Upper lobe of left lung (tissue), 6 donors: Measurements from ENCODE around the gene ATF6. TPM values are rescaled to one million over a fixed set of nuclear protein-coding genes. Genes with fewer than 3 reads are reported as not detected.
A peak's percentile ranks its signal among the peaks of the same experiment; 100 is the strongest.

ENCODE experiments used
- ATAC-seq, 2 donors: fragments of 200-7000 bp; cut with Tn5 transposase; one replicate each; pipeline ENCODE4 v1.9.1; 2022; ENCODE audit warnings: mild to moderate bottlenecking in 2 of 2, moderate library complexity in 2 of 2; ENCODE audit not compliant: low FRiP score in 2 of 2
- DNase-seq, 2 donors: peaks; one replicate each; pipeline ENCODE4 v3.0.0-alpha.2; 2019 to 2020
- H3K27ac ChIP-seq, 4 donors: fragments of 200-600 bp; sonication (generic); one replicate each; pipeline ENCODE4 v1.5.1; 2016 to 2019
- H3K27me3 ChIP-seq, 4 donors: fragments of 200-600 bp; sonication (generic); one replicate each; pipeline ENCODE4 v1.5.1; 2017 to 2019
- H3K36me3 ChIP-seq, 4 donors: fragments of 200-600 bp; sonication (generic); one replicate each; pipeline ENCODE4 v1.5.1; 2016 to 2019
- H3K4me1 ChIP-seq, 4 donors: fragments of 200-600 bp; sonication (generic); one replicate each; pipeline ENCODE4 v1.5.1; 2018 to 2019
- H3K4me3 ChIP-seq, 4 donors: fragments of 200-600 bp; sonication (generic); one replicate each; pipeline ENCODE4 v1.5.1; 2017 to 2019; ENCODE audit warnings: mild to moderate bottlenecking in 2 of 4, moderate library complexity in 1 of 4
- H3K9me3 ChIP-seq, 4 donors: fragments of 200-600 bp; sonication (generic); one replicate each; pipeline ENCODE4 v1.5.1; 2018 to 2019
- CTCF ChIP-seq, 6 experiments: fragments of 450-650 bp in 4 of 6; fragments of 200-600 bp in 2 of 6; sonication (generic) in 2 of 6; IDR thresholded peaks; one replicate each; pipeline ENCODE4 v1.5.1; 2016 to 2019; ENCODE audit warnings: antibody characterized with exemption in 6 of 6
- EP300 ChIP-seq, 4 donors: sonication (generic); formaldehyde crosslinking; IDR thresholded peaks; one replicate each; pipeline ENCODE4 v1.5.1; 2017; ENCODE audit warnings: antibody characterized with exemption in 4 of 4, control low read depth in 2 of 4
- POLR2A ChIP-seq, 4 donors: fragments of 450-650 bp; IDR thresholded peaks; one replicate each; pipeline ENCODE4 v1.5.1; 2016 to 2017; ENCODE audit warnings: antibody characterized with exemption in 4 of 4, mild to moderate bottlenecking in 2 of 4
- POLR2AphosphoS5 ChIP-seq, 2 donors: sonication (generic); formaldehyde crosslinking; IDR thresholded peaks; one replicate each; pipeline ENCODE4 v1.5.1; 2017; ENCODE audit warnings: antibody characterized with exemption in 2 of 2
- WGBS, 2 donors: methylation state at CpG; one replicate each; pipeline ENCODE4 v1.1.5; 2017 to 2018; 5-methylcytosine and 5-hydroxymethylcytosine counted together
- total RNA-seq, 6 donors: library from RNA; depleted of rRNA in 4 of 6; stranded (reverse); fragments of >200 nt in 4 of 6; gene quantifications; one replicate each; pipeline versions ENCODE4 v1.1.0 to v1.2.1, GENCODE V29; 2016 to 2021
- donor health status: DM: no; HTN: no; CAD: no; lungs with moderate emphysema.
- donor health status: DM: no; HTN: yes; CAD: no; lungs with severe emphysema.

Gene ATF6
- total RNA-seq, 6 donors from 2014 or later, result 14.2 to 36.7 (median 27.0) TPM

GRCh38 chr1:162000053-162000420 is 233.9 kb downstream of the ATF6 start:
- ATAC-seq (no peak), DNase-seq (peak in 1 of 2 donors; percentile 41)
- Histone ChIP-seq H3K36me3 (no peaks in the 10 kb centered on the region), H3K4me1 (peaks cover 0 to 11% (median 0%) of the 10 kb centered on the region in 4 donors), H3K4me3 (no peak overlapping the region), H3K9me3 (no peaks in the 10 kb centered on the region), H3K27ac (peak overlapping the region in 1 of 4 donors; percentile 21), H3K27me3 (no peaks in the 10 kb centered on the region)
- TF ChIP-seq CTCF (IDR thresholded peaks at IDR 0.05), result no peak
- TF ChIP-seq POLR2AphosphoS5 (IDR thresholded peaks at IDR 0.05), result no peak
- no peak for TF ChIP-seq POLR2A (IDR thresholded peaks at IDR 0.05)
- no peak for TF ChIP-seq EP300 (IDR thresholded peaks at IDR 0.05)
- WGBS, 2 donors, result 96 to 99% methylated on average over 10 to 11 of the region's 11 CpGs

- WGBS, 2 donors, result 52 to 56% methylated on average over 14 to 15 of the region's 15 CpGs
- H3K4me1 ChIP-seq, result peaks cover 0 to 11% (median 0%) of the 10 kb centered on the region in 4 donors
- H3K27me3 ChIP-seq, result no peaks in the 10 kb centered on the region
- DNase-seq, result peak; percentile 32 to 34
- H3K27ac ChIP-seq, result peak overlapping the region; percentile 60 to 71 (median 64)
- peak in 1 of 2 donors; percentile 86 for ATAC-seq
- no peaks in the 10 kb centered on the region for H3K9me3 ChIP-seq
- no peaks in the 10 kb centered on the region for H3K36me3 ChIP-seq
- TF ChIP-seq POLR2AphosphoS5 (IDR thresholded peaks at IDR 0.05) (peak in 1 of 2 donors; percentile 22), POLR2A (IDR thresholded peaks at IDR 0.05) (peak in 1 of 4 donors; percentile 9), CTCF (IDR thresholded peaks at IDR 0.05) (no peak)
- peak overlapping the region in 2 of 4 donors; percentile 0 to 10 for H3K4me3 ChIP-seq
Measured at GRCh38 chr1:162003061-162003829, 237.1 kb downstream of the ATF6 start.

- Histone ChIP-seq H3K36me3 (no peaks in the 10 kb centered on the region), H3K27me3 (no peaks in the 10 kb centered on the region), H3K27ac (peak overlapping the region; percentile 27 to 71 (median 60)), H3K4me1 (peaks cover 0 to 11% (median 0%) of the 10 kb centered on the region in 4 donors), H3K4me3 (peak overlapping the region in 1 of 4 donors; percentile 10), H3K9me3 (no peaks in the 10 kb centered on the region)
- TF ChIP-seq POLR2A (IDR thresholded peaks at IDR 0.05), result peak in 1 of 4 donors; percentile 47
- no peak for TF ChIP-seq EP300 (IDR thresholded peaks at IDR 0.05)
- peak in 1 of 2 donors; percentile 20 for TF ChIP-seq POLR2AphosphoS5 (IDR thresholded peaks at IDR 0.05)
- no peak for TF ChIP-seq CTCF (IDR thresholded peaks at IDR 0.05)
- peak in 1 of 2 donors; percentile 45 for DNase-seq
- peak in 1 of 2 donors; percentile 78 for ATAC-seq
- 47% methylated on average over 4 to 5 of the region's 5 CpGs for WGBS, 2 donors
Measured at GRCh38 chr1:162003830-162004215, 237.7 kb downstream of the ATF6 start.

- no peaks in the 10 kb centered on the region for H3K36me3 ChIP-seq
- no peaks in the 10 kb centered on the region for H3K27me3 ChIP-seq
- WGBS, 2 donors, result 81 to 94% methylated on average over 3 of the region's 3 CpGs
- H3K9me3 ChIP-seq, result no peaks in the 10 kb centered on the region
- DNase-seq (no peak), ATAC-seq (no peak)
- no peak for TF ChIP-seq POLR2A (IDR thresholded peaks at IDR 0.05)
- TF ChIP-seq POLR2AphosphoS5 (IDR thresholded peaks at IDR 0.05), result no peak
- TF ChIP-seq EP300 (IDR thresholded peaks at IDR 0.05), result no peak
- no peak for TF ChIP-seq CTCF (IDR thresholded peaks at IDR 0.05)
- peak overlapping the region in 2 of 4 donors; percentile 27 to 61 for H3K27ac ChIP-seq
- no peak overlapping the region for H3K4me3 ChIP-seq
- peaks cover 0 to 11% (median 0%) of the 10 kb centered on the region in 4 donors for H3K4me1 ChIP-seq
Measured at GRCh38 chr1:162004441-162004950, 238.4 kb downstream of the ATF6 start.
